ENCODE results near the gene MTA3.

Gene MTA3

GRCh38 chr2:42791606-42792005, 223.2 kb downstream of the MTA3 start:
- DNase-seq, result no peak

DNA sequence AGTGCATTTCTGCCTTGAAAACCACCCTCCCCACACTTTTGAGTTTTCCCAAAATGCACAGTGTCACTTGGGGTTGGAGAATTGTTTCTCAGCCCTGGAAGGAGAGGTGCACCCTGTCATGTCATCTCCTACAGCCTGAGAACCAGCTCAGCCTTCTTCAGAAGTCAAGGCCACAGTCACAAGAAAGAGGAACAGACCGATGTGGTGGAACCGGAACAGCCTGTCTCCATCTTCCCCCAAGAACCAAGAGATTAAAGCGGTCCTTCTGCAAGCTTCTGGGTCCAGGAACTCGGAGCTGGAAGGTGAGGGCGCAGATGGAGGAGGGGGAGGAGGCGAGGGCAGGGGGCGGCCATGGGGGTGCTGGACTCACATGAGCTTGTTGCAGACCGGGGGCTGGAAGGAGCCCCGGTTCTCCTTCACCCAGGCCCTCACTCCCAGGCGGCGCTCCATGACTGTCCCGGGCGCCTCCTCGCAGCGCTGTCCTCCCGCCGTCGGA, 223.7 kb downstream of the MTA3 start:
- no peak for DNase-seq

DNA sequence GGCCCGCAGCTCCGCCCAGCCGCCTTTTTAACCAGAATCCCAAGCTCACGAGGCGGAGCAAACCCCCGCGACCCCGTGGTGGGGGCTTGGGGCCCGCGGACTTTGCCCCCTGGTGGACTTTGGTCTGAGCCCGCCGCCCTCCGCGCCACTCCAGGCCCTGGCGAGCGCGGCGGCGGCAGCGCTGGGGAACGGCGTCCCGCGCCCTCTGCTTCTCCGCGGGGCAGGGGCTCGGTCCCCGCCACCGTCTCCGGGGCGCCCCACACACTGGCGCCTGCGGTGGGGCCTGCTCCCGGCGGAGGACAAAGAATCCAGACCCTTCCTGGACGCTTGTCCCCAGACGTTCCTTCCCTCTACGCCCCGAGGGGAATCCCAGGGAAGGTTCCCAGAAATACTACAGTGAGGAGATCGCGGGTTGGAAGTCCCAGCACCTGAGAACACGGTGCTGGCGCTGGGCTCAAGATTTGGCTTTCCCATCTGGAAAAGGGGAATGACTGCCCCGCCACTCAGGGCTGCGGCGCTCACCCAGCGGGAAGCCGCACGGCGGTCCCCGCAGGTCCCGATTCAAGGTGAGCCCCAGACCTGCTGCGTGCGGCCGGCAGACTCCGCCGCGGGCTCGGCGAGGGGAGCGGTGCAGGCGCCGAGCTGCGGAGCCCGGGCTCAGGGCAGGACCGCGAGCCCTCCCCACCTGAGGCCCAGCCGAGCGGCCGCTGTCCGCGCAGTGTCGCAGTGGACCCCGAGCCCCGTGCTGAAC, 224.3 kb downstream of the MTA3 start, which contains the start of gene HAAO:
Gene HAAO (minus strand): TSS at position 1 of the 751 bp plus-strand sequence. CDS start 47 bp downstream, outside the sequence.
- DNase-seq, result no peak

DNA sequence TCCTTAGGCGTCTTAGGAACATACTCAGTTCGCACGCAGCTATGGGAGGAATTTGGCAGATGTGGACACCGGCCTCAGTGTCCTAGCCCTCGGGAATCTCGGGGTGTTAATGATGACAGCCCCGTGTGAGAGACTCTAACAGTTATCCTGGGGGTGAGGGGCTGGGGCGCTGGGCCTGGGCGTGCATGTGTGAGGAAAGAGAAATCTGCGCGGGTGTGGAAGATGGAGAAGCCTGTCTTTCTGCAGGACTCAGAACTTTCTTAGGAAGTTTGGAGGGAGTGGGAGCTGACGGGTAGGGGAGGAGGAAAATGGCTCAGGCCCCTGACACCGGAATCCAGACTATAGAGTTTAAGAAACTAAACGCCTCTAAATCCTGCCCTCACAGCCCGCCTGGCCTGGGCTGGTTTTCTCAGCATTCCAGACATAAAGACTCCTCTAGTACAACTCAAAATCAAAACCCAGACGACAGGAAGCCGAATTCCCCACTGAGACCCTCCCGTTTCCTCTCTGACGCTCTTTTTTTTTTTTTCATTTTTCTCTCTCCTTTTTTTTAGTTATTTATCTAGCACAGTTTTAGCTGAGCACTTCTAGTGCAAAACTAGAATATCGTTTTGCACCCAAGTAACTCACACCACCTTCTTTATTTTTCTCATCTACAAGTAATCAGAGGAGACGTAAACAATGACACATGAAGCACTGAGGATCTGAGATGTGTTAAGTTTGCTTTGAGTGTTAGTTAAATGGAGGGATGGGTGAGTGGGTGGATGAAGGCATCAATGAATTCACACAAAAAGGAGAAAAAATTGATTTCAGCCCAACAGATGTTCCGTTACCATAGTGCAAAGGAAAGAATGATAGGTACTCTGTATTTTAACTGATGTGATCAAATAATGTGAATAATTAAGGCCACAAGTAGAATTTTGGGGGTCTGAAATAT, 225.2 kb downstream of the MTA3 start:
- no peak for DNase-seq

- no peak for DNase-seq
These were observed 226.0 kb downstream of the MTA3 start for GRCh38 chr2:42794271-42795046.

DNA sequence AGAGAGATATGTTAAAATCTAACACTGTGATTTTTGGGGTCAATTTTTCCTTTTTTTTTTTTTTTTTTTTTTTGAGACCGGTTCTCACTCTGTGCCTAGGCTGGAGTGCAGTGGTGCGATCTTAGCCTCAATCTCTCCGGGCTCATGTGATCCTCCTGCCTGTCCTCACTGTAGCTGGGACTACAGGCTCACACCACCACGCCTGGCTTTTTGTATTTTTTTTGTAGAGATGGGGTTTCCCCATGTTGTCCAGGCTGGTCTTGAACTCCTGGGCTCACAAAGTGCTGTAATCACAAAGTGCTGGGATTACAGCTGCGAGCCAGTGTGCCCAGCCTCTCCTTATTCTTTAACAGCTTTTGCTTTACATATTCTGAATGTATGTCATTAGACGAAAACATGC, 226.8 kb downstream of the MTA3 start:
- DNase-seq, result no peak

GRCh38 chr2:42795841-42796301, 227.4 kb downstream of the MTA3 start:
- no peak for DNase-seq

GRCh38 chr2:42796427-42797248, 228.2 kb downstream of the MTA3 start:
- no peak for DNase-seq

DNA sequence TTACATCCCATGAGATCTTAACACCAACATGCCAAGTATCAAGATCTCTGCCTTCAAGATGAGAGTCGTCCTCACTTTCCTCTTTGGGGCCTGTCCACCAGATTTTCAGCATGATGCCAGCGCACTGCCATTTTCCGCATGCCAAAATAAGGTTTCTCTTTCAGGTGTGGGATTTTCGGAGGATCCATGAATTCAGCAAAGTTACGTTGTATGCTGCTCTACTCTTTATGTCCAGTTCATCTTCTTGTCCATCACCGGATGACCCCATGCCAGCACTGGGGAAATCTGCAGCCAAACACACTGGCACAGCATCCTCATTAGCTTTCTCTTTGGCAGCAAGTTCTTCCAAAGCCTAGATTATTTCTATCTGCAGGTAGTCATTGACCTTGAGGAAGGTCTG, 228.8 kb downstream of the MTA3 start:
- no peak for DNase-seq

DNA sequence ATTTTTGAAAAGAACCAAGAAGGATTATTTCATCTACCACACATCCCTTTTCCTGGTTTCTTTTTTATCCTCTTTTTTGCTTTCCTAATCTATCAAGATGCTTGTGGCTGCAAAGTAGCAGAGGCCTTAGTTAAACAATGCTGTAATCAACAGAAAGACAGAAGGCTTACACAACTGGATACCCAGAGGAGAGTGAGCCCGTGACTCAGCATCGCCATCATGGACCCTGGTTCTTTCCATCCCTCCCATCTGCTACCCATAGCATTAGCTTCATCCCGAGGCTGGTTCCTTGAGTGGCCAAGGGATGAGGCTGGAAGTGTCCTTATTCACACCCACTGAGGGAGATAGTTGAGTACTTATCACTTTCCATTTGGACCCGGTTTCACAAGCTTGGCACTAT, 231.4 kb downstream of the MTA3 start:
- DNase-seq, result no peak

GRCh38 chr2:42800461-42800962, 232.1 kb downstream of the MTA3 start:
- no peak for DNase-seq

GRCh38 chr2:42800981-42801380, 232.5 kb downstream of the MTA3 start:
- no peak for DNase-seq

GRCh38 chr2:42801381-42801780, 232.9 kb downstream of the MTA3 start:
- no peak for DNase-seq

GRCh38 chr2:42802150-42802549, 233.7 kb downstream of the MTA3 start:
- no peak for DNase-seq

DNA sequence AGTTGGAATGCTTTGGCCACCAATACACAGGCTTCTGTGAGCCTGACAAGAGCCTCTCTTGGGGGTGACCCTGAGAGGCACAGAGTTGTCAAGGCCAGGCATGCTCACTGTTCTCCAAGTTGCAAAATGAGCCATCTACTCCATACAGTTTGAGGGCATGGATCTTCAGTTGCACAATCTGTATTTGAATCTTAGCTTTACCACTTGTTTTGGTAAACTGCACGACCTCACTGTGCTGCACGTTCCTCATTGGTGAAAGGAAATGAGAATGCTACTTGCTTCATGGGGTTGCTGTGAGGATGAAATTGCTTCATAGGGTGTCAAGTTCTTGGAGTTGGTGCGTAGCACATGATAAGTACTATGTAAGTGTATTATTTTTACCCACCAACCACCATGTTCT, 235.9 kb downstream of the MTA3 start:
- no peak for DNase-seq

DNA sequence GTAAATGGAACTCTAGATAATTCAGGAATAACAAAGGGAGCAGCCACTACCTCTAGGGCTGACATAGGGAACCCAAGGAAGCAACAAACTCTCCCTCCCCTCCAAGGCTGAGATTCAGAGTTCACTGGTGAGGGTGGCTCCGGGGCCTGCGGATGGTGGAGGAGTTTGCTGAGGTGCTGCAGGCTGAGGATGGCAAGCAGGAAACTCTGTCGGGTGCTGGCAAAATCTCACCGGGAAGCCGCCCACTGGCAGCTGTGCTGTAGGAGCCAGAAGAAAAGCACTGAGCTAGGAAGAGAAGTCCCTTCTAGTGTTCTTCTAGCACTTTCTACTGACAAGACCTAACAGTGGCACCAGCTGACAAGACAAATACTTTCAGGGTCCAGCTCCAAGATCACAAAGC, 236.5 kb downstream of the MTA3 start:
- DNase-seq, result no peak
